HepG2 (cell line): ENCODE results near the gene CSTPP1. TPM values are rescaled to one million over a fixed set of nuclear protein-coding genes. Genes with fewer than 3 reads are reported as not detected.

Experiments used
- BRD4 ChIP-seq: sonication (generic); formaldehyde crosslinking; IDR thresholded peaks from 2 replicates; pipeline ENCODE4 v1.4.0; 2020; ENCODE audit warnings: missing genetic modification reagents
- GMEB2 ChIP-seq: IDR thresholded peaks from 2 replicates; pipeline ENCODE4 v1.6.1; 2016; ENCODE audit warnings: missing biosample characterization, missing genetic modification reagents, low read depth
- MAFF ChIP-seq: IDR thresholded peaks from 2 replicates; pipeline ENCODE4 v1.6.1; 2011; ENCODE audit warnings: low read depth, low read length, improper control_type of control experiment
- MLLT10 ChIP-seq: sonication (generic); formaldehyde crosslinking; IDR thresholded peaks from 2 replicates; pipeline ENCODE4 v1.4.0; 2020; ENCODE audit warnings: missing genetic modification reagents
- MLXIP ChIP-seq: sonication (generic); formaldehyde crosslinking; IDR thresholded peaks from 2 replicates; pipeline ENCODE4 v1.9.0; 2021; ENCODE audit warnings: missing genetic modification reagents, borderline replicate concordance
- MXD1 ChIP-seq: sonication (generic); formaldehyde crosslinking; IDR thresholded peaks from 2 replicates; pipeline ENCODE4 v1.4.0; 2020; ENCODE audit warnings: mild to moderate bottlenecking, missing genetic modification reagents
- NFKBIZ ChIP-seq: IDR thresholded peaks from 2 replicates; pipeline ENCODE4 v1.6.1; 2018; ENCODE audit warnings: missing genetic modification reagents, missing compliant biosample characterization
- RCOR2 ChIP-seq: IDR thresholded peaks from 2 replicates; pipeline ENCODE4 v1.6.1; 2016; ENCODE audit warnings: missing biosample characterization, missing genetic modification reagents
- RFXANK ChIP-seq: IDR thresholded peaks from 2 replicates; pipeline ENCODE4 v1.6.1; 2016
- TBX3 ChIP-seq: fragments of 450-650 bp; IDR thresholded peaks from 2 replicates; pipeline ENCODE4 v1.6.1; 2017; ENCODE audit warnings: antibody characterized with exemption, mild to moderate bottlenecking, inconsistent platforms, borderline replicate concordance
- TFDP2 ChIP-seq: sonication (generic); formaldehyde crosslinking; IDR thresholded peaks from 2 replicates; pipeline ENCODE4 v1.4.0; 2020; ENCODE audit warnings: missing genetic modification reagents
- TRIM22 ChIP-seq: fragments of 450-650 bp; IDR thresholded peaks from 2 replicates; pipeline ENCODE4 v1.6.1; 2017
- XBP1 ChIP-seq: sonication (generic); formaldehyde crosslinking; IDR thresholded peaks from 2 replicates; pipeline ENCODE4 v1.5.0; 2020; ENCODE audit warnings: missing genetic modification reagents
- ZBTB2 ChIP-seq: sonication (generic); formaldehyde crosslinking; IDR thresholded peaks from 2 replicates; pipeline ENCODE4 v1.8.0; 2022; ENCODE audit warnings: low read depth, missing genetic modification reagents
- ZMAT3 ChIP-seq: sonication (generic); formaldehyde crosslinking; conservative IDR thresholded peaks from 2 replicates; pipeline ENCODE4 v1.7.0; 2021; ENCODE audit warnings: missing genetic modification reagents
- ZNF263 ChIP-seq: sonication (generic); formaldehyde crosslinking; IDR thresholded peaks from 2 replicates; pipeline ENCODE4 v1.4.0; 2020; ENCODE audit warnings: missing genetic modification reagents
- ZNF282 ChIP-seq: fragments of 450-650 bp; IDR thresholded peaks from 2 replicates; pipeline ENCODE4 v1.6.1; 2018; ENCODE audit not compliant: partially characterized antibody
- ZNF34 ChIP-seq: sonication (generic); formaldehyde crosslinking; IDR thresholded peaks from 2 replicates; pipeline ENCODE4 v1.4.0; 2020; ENCODE audit warnings: mild to moderate bottlenecking, missing genetic modification reagents, borderline replicate concordance
- ZNF556 ChIP-seq: sonication (generic); formaldehyde crosslinking; IDR thresholded peaks from 2 replicates; pipeline ENCODE4 v1.4.0; 2020; ENCODE audit warnings: mild to moderate bottlenecking, missing genetic modification reagents, borderline replicate concordance
- ZNF619 ChIP-seq: sonication (generic); formaldehyde crosslinking; IDR thresholded peaks from 2 replicates; pipeline ENCODE4 v1.4.0; 2020; ENCODE audit warnings: mild to moderate bottlenecking, missing genetic modification reagents
- polyA plus RNA-seq, 8 experiments: library from polyadenylated mRNA; depleted of rRNA in 3 of 8; stranded (reverse) in 7 of 8; unstranded in 1 of 8; fragments of >200 nt; fragmentation: Illumina TruSeq in 4 of 8; extraction: Trizol in 4 of 8; gene quantifications; 2 replicates each; pipeline versions ENCODE4 v1.2.1 to v1.2.3, GENCODE V29; 2011 to 2016; ENCODE audit warnings: low read depth in 4 of 8, missing spikeins in 1 of 8, mixed read lengths in 1 of 8; ENCODE audit not compliant: insufficient read depth in 1 of 8
- total RNA-seq, 5 experiments: library from RNA; depleted of rRNA; stranded (reverse); fragments of >200 nt; fragmentation: Illumina TruSeq; extraction: Trizol; gene quantifications; 2 replicates each; pipeline ENCODE4 v1.2.3, GENCODE V29; 2016; ENCODE audit warnings: low read depth in 1 of 5

Gene CSTPP1
- total and polyA plus RNA-seq, 2 of the 13 experiments (the other 11 are each of a cell fraction or from before 2014, with no cell fraction given), result 12.3 to 14.6 TPM

- TF ChIP-seq RFXANK (CRISPR knock-in tag) (no peak), ZNF619 (no peak), RCOR2 (CRISPR knock-in tag) (no peak), TRIM22 (no peak), ZNF556 (CRISPR knock-in tag) (no peak), NFKBIZ (no peak), MLXIP (no peak), ZBTB2 (CRISPR knock-in tag) (peak; percentile 69; the same call in 1 of the 2 replicates), MAFF (no peak), BRD4 (CRISPR knock-in tag) (no peak), ZMAT3 (no peak), ZNF282 (no peak), MLLT10 (no peak), GMEB2 (CRISPR knock-in tag) (no peak), ZNF263 (CRISPR knock-in tag) (no peak), TFDP2 (CRISPR knock-in tag) (peak; percentile 29; the same call in 1 of the 2 replicates), XBP1 (CRISPR knock-in tag) (no peak), ZNF34 (CRISPR knock-in tag) (no peak), MXD1 (CRISPR knock-in tag) (0 out of 2 replicates have a peak, but pooled peaks have one; percentile 60), TBX3 (no peak)
Observed at GRCh38 chr11:46918083-46918787, 18.3 kb upstream of the CSTPP1 start, which contains the start of gene LRP4 (continued).
